Cardiac septum (tissue), 1 donor: ENCODE measurements around the gene ADGRD1. TPM values are rescaled to one million over a fixed set of nuclear protein-coding genes. Genes with fewer than 3 reads are reported as not detected.
"Not testable (repeated sequence)": the region's sequence is repeated elsewhere in the genome, so short reads cannot be mapped to it uniquely, and the experiment has no call there.

Source experiments
- DNase-seq: peaks from one replicate; pipeline ENCODE4 v3.0.0-alpha.2; 2020; ENCODE audit warnings: low spot score
- intact Hi-C: fragments of 100-400 bp; cut with DNase I; formaldehyde crosslinking; loops from one replicate; pipeline ENCODE4 v1.14.0; 2022
- long read RNA-seq: library from polyadenylated mRNA; unstranded; transcript quantifications from one replicate; pipeline ENCODE4 v2.0.0, GENCODE V29; 2021
- total RNA-seq: library from RNA; stranded (reverse); fragmentation: NEBNext Ultra II Directional; extraction: Animal tissue kit (Norgen Biotek cat#: 25700); gene quantifications from one replicate; pipeline ENCODE4 v1.2.1, GENCODE V29; 2021
- donor health status: DM: no; HTN: no; CAD: no.

ADGRD1 gene
- 54.6 TPM for total RNA-seq
- long read RNA-seq, full-length matches to known transcripts: 1 of 56 reads
- long read RNA-seq, partial matches to known transcripts: 43 of 56 reads
- long read RNA-seq, other reads (novel, unspliced or antisense): 12 of 56 reads

- DNase-seq: no peak
- intact Hi-C loops: loop anchor here (1.0 kb wide), 1 partner anchor 8 kb away; no protein-coding TSS in a partner anchor
Observed at GRCh38 chr12:130953771-130954543, at the start of gene ADGRD1. Gene ADGRD1 (plus strand): TSS chr12:130953907. CDS start chr12:130954466, 559 bp downstream.

GRCh38 chr12:130904064-130904463, 49.6 kb upstream of the ADGRD1 start:
- intact Hi-C loops: no loop called here
- DNase-seq: no peak

GRCh38 chr12:130904936-130905455, 48.7 kb upstream of the ADGRD1 start:
- DNase-seq, intact Hi-C loops: not testable (repeated sequence)

- no peak for DNase-seq
- intact Hi-C loops: no loop called here
Observed at GRCh38 chr12:130909111-130909510, 44.6 kb upstream of the ADGRD1 start.

- intact Hi-C loops: loop anchor here (10.0 kb wide), 2 partner anchors 544 to 804 kb away; partner anchors contain the start of gene SFSWAP
- DNase-seq: no peak
Observed at GRCh38 chr12:130911193-130911592, 42.5 kb upstream of the ADGRD1 start.

GRCh38 chr12:130911933-130912332, 41.8 kb upstream of the ADGRD1 start:
- DNase-seq: no peak
- intact Hi-C loops: loop anchor here (10.0 kb wide), 2 partner anchors 543 to 803 kb away; partner anchors contain the start of gene SFSWAP

GRCh38 chr12:130916241-130916911, 37.3 kb upstream of the ADGRD1 start:
- DNase-seq: no peak
- intact Hi-C loops: loop anchor here (10.0 kb wide), 2 partner anchors 538 to 798 kb away; partner anchors contain the start of gene SFSWAP

- intact Hi-C loops: loop anchor here (10.0 kb wide), 2 partner anchors 537 to 797 kb away; partner anchors contain the start of gene SFSWAP
Observed at GRCh38 chr12:130917607-130918006, 36.1 kb upstream of the ADGRD1 start.

GRCh38 chr12:130919086-130919485, 34.6 kb upstream of the ADGRD1 start:
- intact Hi-C loops: loop anchor here (10.0 kb wide), 2 partner anchors 536 to 796 kb away; partner anchors contain the start of gene SFSWAP
- DNase-seq: no peak

More at GRCh38 chr12:130917607-130918006, 36.1 kb upstream of the ADGRD1 start:
- DNase-seq: no peak

GRCh38 chr12:130920119-130920703, 33.5 kb upstream of the ADGRD1 start:
- no peak for DNase-seq
- intact Hi-C loops: loop anchor here (2.0 kb wide), 1 partner anchor 213 kb away; no protein-coding TSS in a partner anchor

GRCh38 chr12:130920723-130921381, 32.9 kb upstream of the ADGRD1 start:
- intact Hi-C loops: loop anchor here (2.0 kb wide), 1 partner anchor 212 kb away; no protein-coding TSS in a partner anchor
- no peak for DNase-seq

- DNase-seq: no peak
- intact Hi-C loops: no loop called here
Observed at GRCh38 chr12:130922511-130922953, 31.2 kb upstream of the ADGRD1 start.

GRCh38 chr12:130924966-130925665, 28.6 kb upstream of the ADGRD1 start:
- no peak for DNase-seq
- intact Hi-C loops: no loop called here

GRCh38 chr12:130925666-130926015, 28.1 kb upstream of the ADGRD1 start:
- DNase-seq: no peak
- intact Hi-C loops: no loop called here

GRCh38 chr12:130929363-130929762, 24.3 kb upstream of the ADGRD1 start:
- DNase-seq: no peak
- intact Hi-C loops: no loop called here

- intact Hi-C loops: no loop called here
- no peak for DNase-seq
Observed at GRCh38 chr12:130932061-130932930, 21.4 kb upstream of the ADGRD1 start.

- DNase-seq: no peak
- intact Hi-C loops: no loop called here
Observed at GRCh38 chr12:130933269-130933995, 20.3 kb upstream of the ADGRD1 start.
